AG09309 (cell line): Measurements from ENCODE around the gene ME1.

ENCODE experiments used
- DNase-seq: peaks from one replicate; pipeline ENCODE4 v3.0.0-alpha.2; 2010; ENCODE audit warnings: low read depth
- H3K4me3 ChIP-seq: 2 replicates; pipeline ENCODE4 v1.5.1; 2011; ENCODE audit warnings: mild to moderate bottlenecking, low read depth, low read length, moderate library complexity; ENCODE audit not compliant: control insufficient read depth
- CTCF ChIP-seq: IDR thresholded peaks from 2 replicates; pipeline ENCODE4 v1.5.1; 2011; ENCODE audit warnings: mild to moderate bottlenecking, low read depth, low read length, inconsistent platforms; ENCODE audit not compliant: insufficient read depth, control insufficient read depth; ENCODE audit errors: missing control alignments

ME1 gene

GRCh38 chr6:83310046-83310445 lies 120.8 kb downstream of the ME1 start:
- TF ChIP-seq CTCF: no peak
- no peak for DNase-seq

GRCh38 chr6:83309344-83309743 lies 121.5 kb downstream of the ME1 start:
- H3K4me3 ChIP-seq: no peak overlapping the region
- no peak for TF ChIP-seq CTCF
- DNase-seq: no peak

More at GRCh38 chr6:83310046-83310445, 120.8 kb downstream of the ME1 start:
- H3K4me3 ChIP-seq: no peak overlapping the region

- H3K4me3 ChIP-seq: no peak overlapping the region
- no peak for TF ChIP-seq CTCF
- DNase-seq: no peak
Measured at GRCh38 chr6:83308833-83309232, 122.0 kb downstream of the ME1 start.

GRCh38 chr6:83307849-83308248 lies 123.0 kb downstream of the ME1 start:
- no peak for DNase-seq
- H3K4me3 ChIP-seq: no peak overlapping the region
- no peak for TF ChIP-seq CTCF

GRCh38 chr6:83303426-83303825 lies 127.4 kb downstream of the ME1 start:
- TF ChIP-seq CTCF: no peak
- no peak for DNase-seq
- H3K4me3 ChIP-seq: no peak overlapping the region

- DNase-seq: no peak
- no peak overlapping the region for H3K4me3 ChIP-seq
- no peak for TF ChIP-seq CTCF
Measured at GRCh38 chr6:83294676-83295075, 136.2 kb downstream of the ME1 start.
